Measurements from ENCODE around the gene PALS1.

The PALS1 gene

GRCh38 chr14:67253076-67253635, 11.9 kb downstream of the PALS1 start:
- ChIA-PET CTCF (interaction anchor here (0.6 to 1.3 kb wide), 3 partner anchors 9 to 65 kb away, joined by 3 to 9 read pairs (median 5); no protein-coding TSS in a partner anchor), POLR2A (no interaction called here)
- H3K27ac ChIP-seq (ENCODE audit: extremely low read depth, low read depth, low read length): no peak overlapping the region
- H3K4me3 ChIP-seq (ENCODE audit: low read depth, low read length): no peak overlapping the region
- H3K4me1 ChIP-seq (ENCODE audit: control insufficient read depth, insufficient read depth, low read length): peaks cover 24% of the 10 kb centered on the region
- H3K36me3 ChIP-seq (ENCODE audit: control insufficient read depth in 2 of 2, insufficient read depth in 1 of 2, low read length in 2 of 2): no peaks in the 10 kb centered on the region; a peak in 1 of 3 replicates
- no peaks in the 10 kb centered on the region for H3K9me3 ChIP-seq (ENCODE audit: control insufficient read depth, insufficient read depth, low read depth, low read length)
- TF ChIP-seq ZNF785 (tag by site-specific recombination; IDR thresholded peaks at IDR 0.05): no peak
- TF ChIP-seq HIC1 (tag by site-specific recombination; IDR thresholded peaks at IDR 0.05): 0 out of 2 replicates have a peak, but pooled peaks have one; percentile 15
- TF ChIP-seq PRDM1 (tag by site-specific recombination; IDR thresholded peaks at IDR 0.05): 0 out of 2 replicates have a peak, but pooled peaks have one; percentile 44

GRCh38 chr14:67257906-67258305, 16.7 kb downstream of the PALS1 start:
- Histone ChIP-seq H3K4me1 (ENCODE audit: control insufficient read depth, insufficient read depth, low read length) (peaks cover 32% of the 10 kb centered on the region), H3K27ac (ENCODE audit: extremely low read depth, low read depth, low read length) (no peak overlapping the region), H3K36me3 (ENCODE audit: control insufficient read depth in 2 of 2, insufficient read depth in 1 of 2, low read length in 2 of 2) (peaks cover 0 to 3% of the 10 kb centered on the region in 2 experiments; a peak in 1 of 3 replicates), H3K4me3 (ENCODE audit: low read depth, low read length) (no peak overlapping the region), H3K9me3 (ENCODE audit: control insufficient read depth, insufficient read depth, low read depth, low read length) (no peaks in the 10 kb centered on the region)
- ChIA-PET CTCF (no interaction called here), POLR2A (no interaction called here)
- TF ChIP-seq ZNF350 (tag by site-specific recombination; IDR thresholded peaks at IDR 0.05) (no peak), KLF10 (tag by site-specific recombination; IDR thresholded peaks at IDR 0.05) (no peak)

- H3K9me3 ChIP-seq (ENCODE audit: control insufficient read depth, insufficient read depth, low read depth, low read length): no peaks in the 10 kb centered on the region
- H3K27ac ChIP-seq (ENCODE audit: extremely low read depth, low read depth, low read length): no peak overlapping the region
- H3K36me3 ChIP-seq (ENCODE audit: control insufficient read depth in 2 of 2, insufficient read depth in 1 of 2, low read length in 2 of 2): peaks cover 0 to 3% of the 10 kb centered on the region in 2 experiments; a peak in 1 of 3 replicates
- ChIA-PET CTCF (interaction anchor here (1.4 kb wide), 1 partner anchor 18 kb away, joined by 3 read pairs; no protein-coding TSS in a partner anchor), POLR2A (no interaction called here)
- no peak overlapping the region for H3K4me3 ChIP-seq (ENCODE audit: low read depth, low read length)
- H3K4me1 ChIP-seq (ENCODE audit: control insufficient read depth, insufficient read depth, low read length): peaks cover 31% of the 10 kb centered on the region
- TF ChIP-seq ZNF843 (tag by site-specific recombination; IDR thresholded peaks at IDR 0.05): peak; percentile 53; the same call in 1 of the 2 replicates
- no peak for TF ChIP-seq TSHZ1 (tag by site-specific recombination; IDR thresholded peaks at IDR 0.05; ENCODE audit: borderline replicate concordance)
- TF ChIP-seq ZNF146 (tag by site-specific recombination; IDR thresholded peaks at IDR 0.05): no peak
- TF ChIP-seq ZFP3 (tag by site-specific recombination; IDR thresholded peaks at IDR 0.05; ENCODE audit: low read depth): peak; percentile 58; the same call in 1 of the 2 replicates
- peak; percentile 76 for TF ChIP-seq FEZF1 (tag by site-specific recombination; IDR thresholded peaks at IDR 0.05)
- TF ChIP-seq ZNF623 (tag by site-specific recombination; IDR thresholded peaks at IDR 0.05): no peak
- TF ChIP-seq ZSCAN16 (tag by site-specific recombination; IDR thresholded peaks at IDR 0.05): no peak
- TF ChIP-seq PRDM6 (tag by site-specific recombination; IDR thresholded peaks at IDR 0.05): peak; percentile 61
- no peak for TF ChIP-seq ZBTB10 (tag by site-specific recombination; IDR thresholded peaks at IDR 0.05)
- TF ChIP-seq ZNF664 (tag by site-specific recombination; IDR thresholded peaks at IDR 0.05): peak; percentile 96
- TF ChIP-seq ZNF114 (tag by site-specific recombination; IDR thresholded peaks at IDR 0.05): no peak
- no peak for TF ChIP-seq ZNF24 (tag by site-specific recombination; IDR thresholded peaks at IDR 0.05)
- no peak for TF ChIP-seq GLIS2 (tag by site-specific recombination; IDR thresholded peaks at IDR 0.05)
Observed at GRCh38 chr14:67260965-67261364, 19.7 kb downstream of the PALS1 start.
